AG10803 (cell line): ENCODE data around the gene SEC61A1.
A peak's percentile ranks its signal among the peaks of the same experiment; 100 is the strongest.

ENCODE experiments used
- DNase-seq: peaks from one replicate; pipeline ENCODE4 v3.0.0; 2010; ENCODE audit warnings: low read depth
- H3K4me3 ChIP-seq: 2 replicates; pipeline ENCODE4 v1.5.1; 2011; ENCODE audit warnings: mild to moderate bottlenecking, low read length, control low read depth
- CTCF ChIP-seq: conservative IDR thresholded peaks from 2 replicates; pipeline ENCODE4 v1.5.1; 2011; ENCODE audit warnings: mild to moderate bottlenecking, low read length, control low read depth, inconsistent platforms

Gene SEC61A1

GRCh38 chr3:128066676-128067075 is 14.4 kb downstream of the SEC61A1 start:
- no peak for TF ChIP-seq CTCF
- H3K4me3 ChIP-seq = no peak overlapping the region
- no peak for DNase-seq

- no peak overlapping the region for H3K4me3 ChIP-seq
- TF ChIP-seq CTCF = 0 out of 2 replicates have a peak, but pooled peaks have one; percentile 3
- peak; percentile 56 for DNase-seq
Observed at GRCh38 chr3:128067489-128067888, 15.3 kb downstream of the SEC61A1 start.

GRCh38 chr3:128068156-128068620 is 16.0 kb downstream of the SEC61A1 start:
- H3K4me3 ChIP-seq = no peak overlapping the region
- DNase-seq = peak; percentile 51
- peak; percentile 64 for TF ChIP-seq CTCF

GRCh38 chr3:128069271-128069670 is 17.0 kb downstream of the SEC61A1 start:
- no peak for DNase-seq

GRCh38 chr3:128070898-128071591 is 18.8 kb downstream of the SEC61A1 start:
- no peak for TF ChIP-seq CTCF
- DNase-seq = no peak
- H3K4me3 ChIP-seq = no peak overlapping the region

More at GRCh38 chr3:128069271-128069670, 17.0 kb downstream of the SEC61A1 start:
- TF ChIP-seq CTCF = no peak
- no peak overlapping the region for H3K4me3 ChIP-seq

GRCh38 chr3:128071771-128072453 is 19.7 kb downstream of the SEC61A1 start:
- TF ChIP-seq CTCF = no peak
- DNase-seq = no peak
- no peak overlapping the region for H3K4me3 ChIP-seq
